IMR-90 (cell line): ENCODE measurements around the gene CNPY1. TPM values are rescaled to one million over a fixed set of nuclear protein-coding genes. Genes with fewer than 3 reads are reported as not detected.

Experiments
- ATAC-seq: fragments of 200-7000 bp; cut with Tn5 transposase; 2 replicates; pipeline ENCODE4 v1.9.1; 2020; ENCODE audit warnings: low read depth, mild to moderate bottlenecking, moderate library complexity
- BruUV-seq: library from RNA; stranded (reverse); fragments of 400-500 nt; replicated peaks from 2 replicates; lab custom pipeline; 2021; lab: Mats Ljungman, UMichigan
- CTCF ChIA-PET: fragments of 300-600 bp; formaldehyde crosslinking; extraction: SDS; loops from one replicate; lab custom pipeline; 2021; ENCODE audit warnings: antibody characterized with exemption; lab: Yijun Ruan, JAX
- POLR2A ChIA-PET: fragments of 300-600 bp; sonication (Branson Sonifier 250); formaldehyde crosslinking; loops from one replicate; lab custom pipeline; 2022; ENCODE audit warnings: antibody characterized with exemption; ENCODE audit not compliant: unreplicated experiment; lab: Charles Lee
- DNase-seq: peaks from one replicate; pipeline ENCODE4 v3.0.0; 2013
- H2AFZ ChIP-seq: replicated peaks from 2 replicates; pipeline ENCODE3; 2013; ENCODE audit warnings: low read length, mild to moderate bottlenecking; ENCODE audit not compliant: poor library complexity
- H2AK5ac ChIP-seq: 2 replicates; pipeline ENCODE4 v1.6.1; 2013; ENCODE audit warnings: low read depth, low read length, inconsistent platforms
- H2AK9ac ChIP-seq: replicated peaks from 2 replicates; pipeline ENCODE3; 2013; ENCODE audit warnings: mild to moderate bottlenecking, low read depth, low read length, moderate library complexity; ENCODE audit not compliant: poor library complexity
- H2BK120ac ChIP-seq: 2 replicates; pipeline ENCODE4 v1.6.1; 2013; ENCODE audit warnings: low read depth, low read length, inconsistent platforms
- H2BK15ac ChIP-seq: 3 replicates; pipeline ENCODE4 v1.6.1; 2013; ENCODE audit warnings: low read depth, low read length, inconsistent platforms
- H2BK20ac ChIP-seq: 2 replicates; pipeline ENCODE4 v1.6.1; 2013; ENCODE audit warnings: low read depth, mild to moderate bottlenecking, inconsistent platforms, low read length, moderate library complexity
- H2BK5ac ChIP-seq: 2 replicates; pipeline ENCODE4 v1.6.1; 2013; ENCODE audit warnings: mild to moderate bottlenecking, low read depth, low read length, inconsistent platforms; ENCODE audit not compliant: poor library complexity, severe bottlenecking
- H3K14ac ChIP-seq: replicated peaks from 2 replicates; pipeline ENCODE4 v1.6.1; 2013; ENCODE audit warnings: low read depth, low read length, inconsistent platforms
- H3K18ac ChIP-seq: 2 replicates; pipeline ENCODE4 v1.6.1; 2013; ENCODE audit warnings: low read depth, low read length, control low read depth
- H3K23ac ChIP-seq: 2 replicates; pipeline ENCODE4 v1.6.1; 2013; ENCODE audit warnings: low read depth, low read length, inconsistent platforms
- H3K27ac ChIP-seq: 2 replicates; pipeline ENCODE4 v1.5.1; 2013; ENCODE audit warnings: mild to moderate bottlenecking, control low read depth, low read length; ENCODE audit not compliant: insufficient read depth
- H3K27me3 ChIP-seq: 2 replicates; pipeline ENCODE4 v1.6.1; 2013; ENCODE audit warnings: low read length; ENCODE audit not compliant: control insufficient read depth, insufficient read depth
- H3K36me3 ChIP-seq: 2 replicates; pipeline ENCODE4 v1.6.1; 2013; ENCODE audit warnings: low read length, mixed read lengths; ENCODE audit not compliant: control insufficient read depth, insufficient read depth
- H3K4ac ChIP-seq: 2 replicates; pipeline ENCODE4 v1.6.1; 2013; ENCODE audit warnings: low read depth, low read length, inconsistent platforms
- H3K4me1 ChIP-seq: 2 replicates; pipeline ENCODE4 v1.6.1; 2013; ENCODE audit warnings: low read length, mixed read lengths; ENCODE audit not compliant: control insufficient read depth, insufficient read depth
- H3K4me2 ChIP-seq: 2 replicates; pipeline ENCODE4 v1.6.1; 2013; ENCODE audit warnings: low read depth, mild to moderate bottlenecking, control low read depth, low read length, moderate library complexity
- H3K4me3 ChIP-seq: 2 replicates; pipeline ENCODE4 v1.5.1; 2013; ENCODE audit warnings: low read depth, mild to moderate bottlenecking, control low read depth, low read length, moderate library complexity; ENCODE audit not compliant: insufficient read depth
- H3K56ac ChIP-seq: 2 replicates; pipeline ENCODE4 v1.6.1; 2013; ENCODE audit warnings: low read length, inconsistent platforms; ENCODE audit not compliant: insufficient read depth; ENCODE audit errors: extremely low read depth
- H3K79me1 ChIP-seq, 2 experiments: 2 replicates each; pipeline ENCODE4 v1.6.1; 2013; ENCODE audit warnings: low read length in 2 of 2, inconsistent platforms in 1 of 2, low read depth in 1 of 2
- H3K9ac ChIP-seq: 2 replicates; pipeline ENCODE4 v1.6.1; 2013; ENCODE audit warnings: low read depth, low read length, control low read depth
- H3K9me1 ChIP-seq: 2 replicates; pipeline ENCODE4 v1.6.1; 2013; ENCODE audit warnings: low read length, inconsistent platforms; ENCODE audit not compliant: insufficient read depth
- H3K9me3 ChIP-seq: 2 replicates; pipeline ENCODE4 v1.6.1; 2013; ENCODE audit warnings: low read length; ENCODE audit not compliant: control insufficient read depth, insufficient read depth
- H4K20me1 ChIP-seq: 2 replicates; pipeline ENCODE4 v1.6.1; 2013; ENCODE audit warnings: low read length, inconsistent platforms; ENCODE audit not compliant: insufficient read depth
- H4K5ac ChIP-seq: 2 replicates; pipeline ENCODE4 v1.6.1; 2013; ENCODE audit warnings: mild to moderate bottlenecking, low read depth, low read length, control low read depth
- H4K8ac ChIP-seq, 2 experiments: 2 replicates each; pipeline ENCODE4 v1.6.1; 2013; ENCODE audit warnings: low read depth in 2 of 2, low read length in 2 of 2, control low read depth in 1 of 2, inconsistent platforms in 1 of 2
- H4K91ac ChIP-seq: 2 replicates; pipeline ENCODE4 v1.6.1; 2013; ENCODE audit warnings: low read depth, low read length, inconsistent platforms; ENCODE audit not compliant: insufficient read depth
- CEBPB ChIP-seq: IDR thresholded peaks from 2 replicates; pipeline ENCODE4 v1.6.1; 2012; ENCODE audit warnings: low read depth, low read length, improper control_type of control experiment
- CHD1 ChIP-seq: IDR thresholded peaks from 2 replicates; pipeline ENCODE4 v1.6.1; 2012; ENCODE audit warnings: low read depth, low read length, improper control_type of control experiment
- FOS ChIP-seq: fragments of 150-350 bp; IDR thresholded peaks from 2 replicates; pipeline ENCODE4 v1.6.1; 2016; ENCODE audit warnings: low read depth, low read length
- MAFK ChIP-seq: IDR thresholded peaks from 2 replicates; pipeline ENCODE4 v1.6.1; 2012; ENCODE audit warnings: low read depth, low read length, improper control_type of control experiment
- MXI1 ChIP-seq: IDR thresholded peaks from 2 replicates; pipeline ENCODE4 v1.6.1; 2012; ENCODE audit warnings: low read depth, mild to moderate bottlenecking, low read length, moderate library complexity, borderline replicate concordance
- NFE2L2 ChIP-seq: fragments of 150-350 bp; IDR thresholded peaks from 2 replicates; pipeline ENCODE4 v1.6.1; 2016; ENCODE audit warnings: low read depth, mild to moderate bottlenecking, low read length
- USF2 ChIP-seq: fragments of 150-350 bp; IDR thresholded peaks from 2 replicates; pipeline ENCODE4 v1.6.1; 2017; ENCODE audit warnings: mild to moderate bottlenecking, antibody characterized with exemption, low read length, low read depth
- WGBS, 2 experiments: methylation state at CpG; one replicate each; pipeline versions ENCODE4 v1.1.5 to v1.1.7; 2013; ENCODE audit warnings: missing lambda C conversion rate in 2 of 2; ENCODE audit not compliant: insufficient read length in 1 of 2; ENCODE audit errors: extremely low coverage in 2 of 2; 5-methylcytosine and 5-hydroxymethylcytosine counted together
- dilution Hi-C: fragments of 300-500 bp; cut with HindIII; formaldehyde crosslinking; loops from one replicate; pipeline ENCODE4 v1.14.3; 2018; ENCODE audit warnings: low sequenced_read_pairs; ENCODE audit not compliant: unreplicated experiment
- in situ Hi-C: fragments of 300-500 bp; cut with MboI; formaldehyde crosslinking; loops from 3 replicates; pipeline ENCODE4 v1.14.3; 2019; ENCODE audit warnings: low sequenced_read_pairs, inconsistent platforms, mixed read lengths
- intact Hi-C: fragments of 100-400 bp; cut with micrococcal nuclease; formaldehyde crosslinking; loops from 2 replicates; pipeline ENCODE4 v1.10.0; 2022
- polyA plus RNA-seq, 3 experiments: library from polyadenylated mRNA; depleted of rRNA; stranded (reverse); fragments of >200 nt; gene quantifications; 2 replicates each; pipeline ENCODE4 v1.2.3, GENCODE V29; 2012; ENCODE audit warnings: low replicate concordance in 1 of 3
- total RNA-seq: library from RNA; depleted of rRNA; stranded (reverse); fragments of >200 nt; gene quantifications from 2 replicates; pipeline ENCODE4 v1.2.3, GENCODE V29; 2012
- TF ChIP-seq, protein P1 (sequence below): conservative IDR thresholded peaks from 2 replicates; pipeline ENCODE4 v1.5.1; 2012; ENCODE audit warnings: mild to moderate bottlenecking, low read depth, low read length, improper control_type of control experiment

Gene CNPY1
- total and polyA plus RNA-seq, 2 of the 4 experiments (the other 2 are of a cell fraction): not detected

DNA sequence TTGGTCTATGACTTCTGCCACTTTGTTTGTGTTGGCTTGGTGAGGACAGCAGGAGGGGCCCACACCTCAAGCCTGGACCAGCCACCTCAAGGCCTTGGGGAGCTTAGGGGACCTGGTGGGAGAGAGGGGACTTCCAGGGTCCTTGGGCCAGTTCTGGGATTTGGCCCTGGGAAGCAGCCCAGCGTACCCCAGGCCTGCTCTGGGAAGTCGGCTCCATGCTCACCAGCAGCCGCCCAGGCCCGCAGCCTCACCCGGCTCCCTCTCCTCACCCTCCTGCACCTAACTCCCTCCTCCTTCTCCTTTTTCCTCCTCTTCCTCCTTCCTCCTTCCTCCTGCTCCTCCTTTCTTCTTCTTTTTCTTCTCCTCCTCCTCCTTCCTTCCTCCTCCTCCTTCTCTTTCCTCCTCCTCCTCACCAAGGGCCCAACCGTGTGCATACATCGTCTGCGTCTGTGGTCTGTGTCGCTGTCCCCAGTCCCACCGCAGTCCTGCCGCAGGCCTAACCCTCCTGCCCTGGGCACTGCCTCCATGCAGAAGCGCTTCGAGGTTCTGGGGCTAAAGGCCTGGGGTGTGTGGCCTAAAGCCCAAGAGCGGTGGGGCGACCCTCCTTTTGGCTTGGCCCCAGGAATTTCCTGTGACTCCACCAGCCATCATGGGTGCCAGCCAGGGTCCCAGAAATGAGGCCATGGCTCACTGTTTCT, 83.1 kb downstream of the CNPY1 start:
- Histone ChIP-seq H2BK20ac (no peak overlapping the region), H3K27ac (no peak overlapping the region), H3K79me1 (no peaks in the 10 kb centered on the region), H3K36me3 (no peaks in the 10 kb centered on the region), H3K4me1 (no peaks in the 10 kb centered on the region), H3K4ac (no peak overlapping the region), H4K91ac (no peak overlapping the region), H2AFZ (no peak overlapping the region), H3K9ac (no peak overlapping the region), H4K5ac (no peak overlapping the region), H2BK15ac (no peak overlapping the region), H3K14ac (no peak overlapping the region), H2AK5ac (no peak overlapping the region), H3K56ac (no peak overlapping the region), H3K18ac (no peak overlapping the region), H3K4me2 (no peak overlapping the region), H2AK9ac (no peak overlapping the region), H3K4me3 (no peak overlapping the region), H2BK120ac (no peak overlapping the region), H3K9me3 (no peaks in the 10 kb centered on the region; the same call in 1 of the 2 replicates), H3K9me1 (no peaks in the 10 kb centered on the region), H4K20me1 (no peaks in the 10 kb centered on the region), H3K27me3 (peaks cover 89% of the 10 kb centered on the region), H3K23ac (no peak overlapping the region), H4K8ac (no peak overlapping the region), H2BK5ac (no peak overlapping the region)
- dilution Hi-C loops (no loop called here), intact Hi-C loops (no loop called here), in situ Hi-C loops (no loop called here)
- POLR2A ChIA-PET: no interaction called here
- no peak for ATAC-seq
- no TSS peak for BruUV-seq
- TF ChIP-seq FOS: no peak
- TF ChIP-seq MXI1: no peak
- TF ChIP-seq USF2: no peak
- no peak for TF ChIP-seq NFE2L2
- TF ChIP-seq MAFK: no peak
- TF ChIP-seq CHD1: no peak
- no peak for TF ChIP-seq CEBPB
- TF ChIP-seq, protein P1, sequence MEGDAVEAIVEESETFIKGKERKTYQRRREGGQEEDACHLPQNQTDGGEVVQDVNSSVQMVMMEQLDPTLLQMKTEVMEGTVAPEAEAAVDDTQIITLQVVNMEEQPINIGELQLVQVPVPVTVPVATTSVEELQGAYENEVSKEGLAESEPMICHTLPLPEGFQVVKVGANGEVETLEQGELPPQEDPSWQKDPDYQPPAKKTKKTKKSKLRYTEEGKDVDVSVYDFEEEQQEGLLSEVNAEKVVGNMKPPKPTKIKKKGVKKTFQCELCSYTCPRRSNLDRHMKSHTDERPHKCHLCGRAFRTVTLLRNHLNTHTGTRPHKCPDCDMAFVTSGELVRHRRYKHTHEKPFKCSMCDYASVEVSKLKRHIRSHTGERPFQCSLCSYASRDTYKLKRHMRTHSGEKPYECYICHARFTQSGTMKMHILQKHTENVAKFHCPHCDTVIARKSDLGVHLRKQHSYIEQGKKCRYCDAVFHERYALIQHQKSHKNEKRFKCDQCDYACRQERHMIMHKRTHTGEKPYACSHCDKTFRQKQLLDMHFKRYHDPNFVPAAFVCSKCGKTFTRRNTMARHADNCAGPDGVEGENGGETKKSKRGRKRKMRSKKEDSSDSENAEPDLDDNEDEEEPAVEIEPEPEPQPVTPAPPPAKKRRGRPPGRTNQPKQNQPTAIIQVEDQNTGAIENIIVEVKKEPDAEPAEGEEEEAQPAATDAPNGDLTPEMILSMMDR: no peak
- CTCF ChIA-PET: no interaction called here
- WGBS, 2 experiments: 0% methylated on average over 5 of the region's 15 CpGs; no CpG with 5 or more reads in 1 of the 2 experiments
- no peak for DNase-seq
